Neural cell (in vitro differentiated cells): Measurements from ENCODE around the gene FGF5. TPM values are rescaled to one million over a fixed set of nuclear protein-coding genes. Genes with fewer than 3 reads are reported as not detected.

Source experiments
- H2AFZ ChIP-seq: fragments of 200-600, 300-800 bp; sonication (generic), shearing (Covaris generic); 2 replicates; pipeline ENCODE4 v1.6.0; 2014; ENCODE audit warnings: low read depth, mild to moderate bottlenecking, antibody characterized with exemption, low read length, moderate library complexity
- H3F3A ChIP-seq: fragments of 200-600 bp; shearing (Covaris generic); 2 replicates; pipeline ENCODE4 v1.6.1; 2016; ENCODE audit warnings: mild to moderate bottlenecking, moderate library complexity, mixed read lengths, antibody characterized with exemption, low read length; ENCODE audit not compliant: insufficient read depth, poor library complexity, severe bottlenecking
- H3K27ac ChIP-seq: fragments of 200-600, 300-800 bp; sonication (generic), shearing (Covaris generic); 2 replicates; pipeline ENCODE4 v1.5.1; 2014; ENCODE audit warnings: mild to moderate bottlenecking, low read length, moderate library complexity
- H3K27me3 ChIP-seq: fragments of 300-800, 200-600 bp; sonication (generic), shearing (Covaris generic); 2 replicates; pipeline ENCODE4 v1.6.0; 2014; ENCODE audit warnings: mild to moderate bottlenecking, low read depth, low read length, moderate library complexity; ENCODE audit not compliant: insufficient read depth
- H3K36me3 ChIP-seq: fragments of 300-800, 200-600 bp; sonication (generic), shearing (Covaris generic); 2 replicates; pipeline ENCODE4 v1.5.1; 2014; ENCODE audit warnings: mild to moderate bottlenecking, antibody characterized with exemption, low read length, moderate library complexity; ENCODE audit not compliant: insufficient read depth
- H3K4me2 ChIP-seq: fragments of 300-800, 200-600 bp; sonication (generic), shearing (Covaris generic); 2 replicates; pipeline ENCODE4 v1.6.0; 2014; ENCODE audit warnings: mild to moderate bottlenecking, low read length
- H3K4me3 ChIP-seq: fragments of 300-800, 200-600 bp; sonication (generic), shearing (Covaris generic); 2 replicates; pipeline ENCODE4 v1.5.1; 2014; ENCODE audit warnings: mild to moderate bottlenecking, low read length, moderate library complexity
- H3K79me2 ChIP-seq: fragments of 200-600 bp; shearing (Covaris generic); replicated peaks from 2 replicates; pipeline ENCODE4 v1.6.0; 2014; ENCODE audit warnings: mild to moderate bottlenecking, low read length, moderate library complexity; ENCODE audit not compliant: insufficient read depth
- H3K9ac ChIP-seq: fragments of 300-800, 200-600 bp; sonication (generic), shearing (Covaris generic); 2 replicates; pipeline ENCODE4 v1.6.1; 2016; ENCODE audit warnings: mild to moderate bottlenecking, low read length, mixed read lengths
- H3K9me2 ChIP-seq: fragments of 200-600 bp; shearing (Covaris generic); 2 replicates; pipeline ENCODE4 v1.6.1; 2016; ENCODE audit warnings: mild to moderate bottlenecking, low read length, mixed read lengths; ENCODE audit not compliant: insufficient read depth
- H3K9me3 ChIP-seq: fragments of 200-600, 300-800 bp; sonication (generic), shearing (Covaris generic); 2 replicates; pipeline ENCODE4 v1.6.1; 2016; ENCODE audit warnings: mild to moderate bottlenecking, mixed run types, low read length, moderate library complexity, mixed read lengths
- H4K20me1 ChIP-seq: fragments of 200-600 bp; shearing (Covaris generic); 2 replicates; pipeline ENCODE4 v1.6.1; 2016; ENCODE audit warnings: mild to moderate bottlenecking, mixed run types; ENCODE audit not compliant: insufficient read depth
- CTCF ChIP-seq: fragments of 450-650 bp; IDR thresholded peaks from 2 replicates; pipeline ENCODE4 v1.5.1; 2014; ENCODE audit warnings: antibody characterized with exemption, mild to moderate bottlenecking, moderate library complexity; ENCODE audit not compliant: poor library complexity, severe bottlenecking
- EP300 ChIP-seq: fragments of 450-650 bp; conservative IDR thresholded peaks from 2 replicates; pipeline ENCODE4 v1.6.1; 2014; ENCODE audit warnings: antibody characterized with exemption, mild to moderate bottlenecking, moderate library complexity; ENCODE audit not compliant: poor library complexity, severe bottlenecking
- EZH2 ChIP-seq: fragments of 200-600, 300-800 bp; shearing (Covaris generic), sonication (generic); IDR thresholded peaks from 2 replicates; pipeline ENCODE4 v1.6.1; 2014; ENCODE audit warnings: antibody characterized with exemption, low read length, borderline replicate concordance, mild to moderate bottlenecking; ENCODE audit not compliant: insufficient read depth, poor library complexity, severe bottlenecking
- MXI1 ChIP-seq: fragments of 450-650 bp; conservative IDR thresholded peaks from 2 replicates; pipeline ENCODE4 v1.6.1; 2014; ENCODE audit warnings: antibody characterized with exemption, mild to moderate bottlenecking; ENCODE audit not compliant: poor library complexity, severe bottlenecking
- POLR2AphosphoS5 ChIP-seq: IDR thresholded peaks from 2 replicates; pipeline ENCODE4 v1.6.1; 2012
- RAD21 ChIP-seq: fragments of 450-650 bp; conservative IDR thresholded peaks from 2 replicates; pipeline ENCODE4 v1.6.1; 2014; ENCODE audit warnings: antibody characterized with exemption, mild to moderate bottlenecking, moderate library complexity
- REST ChIP-seq: IDR thresholded peaks from 2 replicates; pipeline ENCODE4 v1.6.1; 2012; ENCODE audit warnings: borderline replicate concordance
- SMC3 ChIP-seq: fragments of 450-650 bp; conservative IDR thresholded peaks from 2 replicates; pipeline ENCODE4 v1.6.1; 2014; ENCODE audit warnings: antibody characterized with exemption, mild to moderate bottlenecking, moderate library complexity; ENCODE audit not compliant: poor library complexity
- TAF1 ChIP-seq: IDR thresholded peaks from 2 replicates; pipeline ENCODE4 v1.6.1; 2012; ENCODE audit warnings: low read depth
- polyA plus RNA-seq: library from polyadenylated mRNA; depleted of rRNA; stranded (reverse); fragments of >200 nt; gene quantifications from 2 replicates; pipeline ENCODE4 v1.2.3, GENCODE V29; 2014

The FGF5 gene
- polyA plus RNA-seq, 1 donor from 2014 or later: 0.26 TPM

GRCh38 chr4:80237992-80238391 is 28.5 kb upstream of the FGF5 start:
- H3K9me2 ChIP-seq: no peaks in the 10 kb centered on the region
- H4K20me1 ChIP-seq: no peaks in the 10 kb centered on the region
- H3K4me3 ChIP-seq: no peak overlapping the region
- no peaks in the 10 kb centered on the region for H3K36me3 ChIP-seq
- no peak for TF ChIP-seq MXI1
- no peak for TF ChIP-seq RAD21
- no peaks in the 10 kb centered on the region for H3K79me2 ChIP-seq
- H3K27me3 ChIP-seq: peaks cover 3% of the 10 kb centered on the region
- H3K4me2 ChIP-seq: no peak overlapping the region
- no peak overlapping the region for H2AFZ ChIP-seq
- H3F3A ChIP-seq: no peaks in the 10 kb centered on the region
- H3K27ac ChIP-seq: no peak overlapping the region
- no peaks in the 10 kb centered on the region for H3K9me3 ChIP-seq
- H3K9ac ChIP-seq: no peak overlapping the region

DNA sequence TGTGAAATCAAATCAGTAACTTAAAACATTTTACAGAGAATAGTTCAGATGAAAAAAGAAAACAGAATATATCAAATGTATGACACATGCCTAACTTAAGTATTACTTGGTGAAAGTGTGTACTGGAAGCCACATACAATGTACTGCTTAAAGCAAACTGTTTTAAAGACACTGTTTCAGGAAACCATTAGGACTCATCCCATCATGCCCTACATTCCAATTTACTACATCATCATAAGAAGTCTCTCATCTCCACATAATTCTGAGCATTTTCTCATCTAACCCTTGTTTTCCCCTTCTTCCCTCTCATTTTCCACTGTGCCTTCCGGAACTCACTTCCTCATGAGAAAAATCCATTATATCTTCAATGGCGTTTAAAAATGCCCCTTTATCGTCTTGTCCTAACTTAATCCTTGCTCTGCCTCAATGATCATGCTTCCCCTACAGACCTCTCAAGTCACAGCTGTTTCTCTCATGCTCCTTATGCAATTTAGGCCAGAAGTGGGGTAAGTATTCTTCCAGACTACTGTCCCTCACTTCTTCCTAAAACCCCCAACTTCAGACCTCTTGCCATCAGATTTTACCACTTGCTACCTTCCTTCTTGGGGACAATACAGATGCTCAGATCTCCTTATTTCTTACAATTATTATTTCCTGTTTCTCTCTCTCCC is 26.8 kb upstream of the FGF5 start:
- no peaks in the 10 kb centered on the region for H3K79me2 ChIP-seq
- no peak overlapping the region for H3K27ac ChIP-seq
- H3F3A ChIP-seq: no peaks in the 10 kb centered on the region
- TF ChIP-seq SMC3 (no peak), EZH2 (no peak), REST (no peak), POLR2AphosphoS5 (no peak), RAD21 (no peak)
- H3K4me2 ChIP-seq: no peak overlapping the region
- H3K9me2 ChIP-seq: no peaks in the 10 kb centered on the region
- H3K4me3 ChIP-seq: no peak overlapping the region
- H4K20me1 ChIP-seq: no peaks in the 10 kb centered on the region
- H2AFZ ChIP-seq: no peak overlapping the region
- H3K27me3 ChIP-seq: peaks cover 6% of the 10 kb centered on the region
- no peaks in the 10 kb centered on the region for H3K36me3 ChIP-seq
- no peak overlapping the region for H3K9ac ChIP-seq
- H3K9me3 ChIP-seq: no peaks in the 10 kb centered on the region

- Histone ChIP-seq H4K20me1 (no peaks in the 10 kb centered on the region), H3F3A (no peaks in the 10 kb centered on the region), H3K4me2 (no peak overlapping the region), H3K9me2 (no peaks in the 10 kb centered on the region), H3K79me2 (no peaks in the 10 kb centered on the region), H3K27ac (no peak overlapping the region), H3K4me3 (no peak overlapping the region), H2AFZ (no peak overlapping the region), H3K36me3 (no peaks in the 10 kb centered on the region), H3K9me3 (no peaks in the 10 kb centered on the region), H3K27me3 (peaks cover 6% of the 10 kb centered on the region), H3K9ac (no peak overlapping the region)
- TF ChIP-seq RAD21: no peak
- no peak for TF ChIP-seq TAF1
- TF ChIP-seq POLR2AphosphoS5: no peak
- no peak for TF ChIP-seq REST
- no peak for TF ChIP-seq SMC3
- TF ChIP-seq EP300: no peak
- TF ChIP-seq MXI1: no peak
- TF ChIP-seq EZH2: no peak
- no peak for TF ChIP-seq CTCF
These were observed 25.5 kb upstream of the FGF5 start for GRCh38 chr4:80240976-80241375.
